Ammon's horn (tissue), 1 donor: ENCODE data around the gene DOCK8.

ENCODE experiments used
- DNase-seq: peaks from one replicate; pipeline ENCODE4 v3.0.0-alpha.2; 2016; ENCODE audit warnings: low spot score

The DOCK8 gene

DNA sequence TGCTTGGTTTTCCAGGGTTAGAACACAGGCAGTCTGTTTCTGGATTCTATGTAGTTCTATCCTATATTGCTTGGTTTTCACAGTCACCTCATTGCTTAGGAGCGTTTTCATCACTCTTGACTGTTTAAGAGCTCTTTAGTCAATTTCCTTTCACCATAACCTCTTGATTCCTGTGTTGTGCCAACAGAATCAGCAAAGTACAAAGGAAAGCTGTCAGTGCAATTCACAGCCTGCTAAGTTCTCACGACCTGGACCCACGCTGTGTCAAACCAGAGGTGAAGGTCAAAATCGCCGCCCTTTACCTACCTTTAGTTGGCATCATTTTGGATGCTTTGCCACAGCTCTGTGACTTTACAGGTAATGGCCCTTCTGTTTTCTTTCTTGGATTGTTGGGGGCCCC is 199.9 kb downstream of the DOCK8 start:
- DNase-seq, result no peak

DNA sequence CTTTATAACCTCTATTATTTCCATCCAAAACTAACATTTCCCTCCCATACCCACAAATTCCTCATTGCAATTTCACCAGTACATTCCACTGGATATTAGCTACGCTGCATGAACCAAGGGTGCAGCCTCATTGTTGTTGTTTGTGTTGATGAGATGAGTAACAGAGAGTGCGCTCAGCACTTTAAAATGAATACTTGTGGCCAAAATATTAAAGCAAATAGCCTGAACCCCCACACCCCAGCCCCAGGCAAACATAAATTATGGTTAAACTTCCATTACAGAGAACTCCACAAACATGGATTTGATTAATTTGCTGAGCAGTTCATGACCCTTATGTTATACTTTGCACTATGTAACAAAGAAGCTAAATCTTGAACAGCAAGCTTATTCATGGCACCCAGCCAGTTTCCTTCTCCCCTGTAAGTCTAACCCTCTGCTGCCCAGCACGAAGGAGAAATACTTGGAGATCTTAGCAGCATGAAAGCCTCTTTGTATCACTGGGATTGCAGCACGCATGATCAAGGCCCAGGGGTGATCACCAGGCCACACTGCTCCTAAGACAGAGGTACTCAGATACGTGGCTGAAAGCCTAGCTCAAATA is 205.0 kb downstream of the DOCK8 start:
- no peak for DNase-seq

DNA sequence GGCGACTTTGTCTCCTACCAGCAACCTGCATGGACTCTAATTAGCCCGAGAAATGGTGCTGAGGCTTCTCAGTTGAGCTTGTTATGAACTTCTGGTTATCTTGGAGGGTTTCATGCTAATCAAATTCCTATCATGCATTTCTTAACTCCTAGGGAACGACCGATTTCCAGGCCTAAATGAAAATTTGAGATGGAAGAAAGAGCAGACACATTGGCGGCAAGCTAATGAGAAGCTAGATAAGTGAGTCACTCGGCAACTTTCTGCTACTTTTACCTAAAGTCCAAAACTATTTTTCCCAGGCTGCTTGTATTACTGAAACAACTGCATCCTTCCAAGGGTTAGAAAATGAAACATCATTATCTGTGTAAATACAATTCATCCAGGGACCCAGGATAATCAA is 207.2 kb downstream of the DOCK8 start:
- DNase-seq, result no peak

DNA sequence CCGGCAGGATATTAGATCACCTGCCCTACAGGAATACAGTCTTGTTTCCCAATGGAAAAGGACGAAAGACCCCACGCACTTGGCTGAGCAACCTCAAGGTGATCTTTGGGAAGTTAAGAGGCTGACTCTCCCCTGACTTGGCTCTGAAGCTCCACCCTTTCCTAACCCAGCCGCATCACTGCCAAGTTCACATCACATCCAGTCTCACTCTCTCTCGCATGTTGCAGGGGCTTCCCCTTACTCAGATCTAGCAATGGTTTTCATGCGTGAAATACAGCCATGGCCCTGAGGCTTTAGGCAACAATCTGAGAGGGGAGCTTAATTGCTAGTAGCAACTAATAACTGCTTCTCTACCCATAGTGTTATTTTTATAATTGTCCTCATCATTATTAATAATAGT is 211.6 kb downstream of the DOCK8 start:
- no peak for DNase-seq

DNA sequence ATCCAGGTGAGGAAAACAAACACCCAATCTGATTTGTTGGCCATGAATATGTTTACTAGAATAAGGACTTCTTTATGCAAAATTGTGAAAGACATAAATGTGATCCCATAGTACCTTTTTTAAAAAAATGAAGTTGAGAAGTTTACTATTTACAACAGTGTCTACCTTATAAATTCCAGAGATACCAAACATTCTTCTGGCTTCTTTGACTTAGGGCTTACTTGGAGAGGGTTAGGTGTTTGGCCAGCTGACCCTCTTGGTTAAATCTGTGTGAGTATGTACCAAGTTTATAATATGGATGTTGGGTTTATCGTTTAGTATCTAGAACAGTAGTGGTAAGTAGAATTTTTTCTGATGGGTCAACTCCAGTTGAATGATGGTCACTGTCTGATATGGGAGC is 212.3 kb downstream of the DOCK8 start:
- no peak for DNase-seq

DNA sequence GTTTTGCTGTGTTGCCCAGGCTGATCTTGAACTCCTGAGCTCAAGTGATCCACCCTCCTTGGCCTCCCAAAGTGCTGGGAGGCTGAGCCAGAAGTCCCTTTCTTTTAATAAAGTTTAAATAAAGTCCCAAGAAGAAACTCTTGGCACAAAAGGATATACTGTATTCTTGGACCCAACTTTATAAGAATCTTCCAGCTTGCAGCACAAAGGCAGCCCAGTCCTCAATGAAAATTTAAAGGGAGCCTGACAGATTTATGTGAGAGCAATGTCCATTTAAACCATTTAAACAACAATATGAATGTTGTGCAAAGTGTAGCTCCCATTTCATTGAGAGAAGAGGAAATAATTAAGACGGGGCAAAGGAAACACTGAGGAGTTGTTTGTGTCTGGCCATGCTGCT is 217.0 kb downstream of the DOCK8 start:
- no peak for DNase-seq

DNA sequence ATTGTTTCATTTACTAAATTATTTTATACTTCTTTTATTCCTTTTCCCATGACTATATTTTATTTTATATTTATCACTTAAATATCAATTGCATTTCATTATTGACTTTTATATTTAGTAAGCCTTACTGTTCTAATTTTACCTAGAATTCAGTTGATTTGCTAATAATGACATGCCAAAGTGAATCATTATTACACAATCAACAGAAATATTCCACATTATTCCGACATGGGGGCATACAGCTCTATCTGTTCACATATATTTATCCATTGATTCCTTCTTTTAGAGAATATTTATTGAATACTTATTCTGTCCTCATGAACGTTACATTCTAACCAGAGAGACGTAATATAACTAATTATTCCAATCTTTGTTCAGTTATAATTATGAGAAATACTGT is 221.8 kb downstream of the DOCK8 start:
- no peak for DNase-seq

DNA sequence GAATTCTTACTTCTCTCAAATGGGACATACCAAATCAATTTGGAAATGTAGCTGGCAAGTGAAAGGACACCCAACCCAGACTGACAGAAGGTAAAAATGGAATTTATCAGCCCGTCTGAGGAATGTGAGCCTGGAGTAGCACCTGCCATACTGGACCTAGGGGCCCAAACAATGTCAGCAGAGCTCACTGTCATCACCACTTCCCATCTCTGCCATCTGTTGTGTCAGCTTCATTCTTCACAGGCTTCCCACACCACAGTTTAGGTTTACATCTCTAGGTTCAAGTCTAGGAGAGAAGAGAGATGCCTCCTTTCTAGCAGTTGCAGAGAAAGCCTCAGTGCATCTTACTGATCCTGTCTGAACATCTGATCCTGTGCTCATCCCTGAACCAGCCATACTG is 222.4 kb downstream of the DOCK8 start:
- no peak for DNase-seq

DNA sequence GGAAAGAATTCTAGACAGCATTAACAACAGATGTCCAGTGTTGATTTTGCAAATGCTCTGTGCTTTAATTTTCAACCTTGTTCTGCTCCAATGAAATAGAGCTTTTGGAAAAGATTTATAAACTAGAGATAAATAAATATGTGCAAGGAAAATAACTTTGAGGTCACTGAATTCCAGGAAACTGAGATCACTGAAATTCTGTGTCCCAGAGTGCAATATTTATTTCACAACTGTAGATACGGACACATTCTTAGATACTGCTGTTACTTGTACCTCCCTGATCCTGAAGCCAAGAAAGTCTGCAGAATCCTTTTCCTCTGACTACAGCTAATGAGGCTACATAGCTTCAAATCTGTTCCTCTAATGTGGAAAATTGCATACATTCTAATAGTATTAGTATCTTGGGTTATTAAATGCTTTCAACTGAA is 222.9 kb downstream of the DOCK8 start:
- no peak for DNase-seq

DNA sequence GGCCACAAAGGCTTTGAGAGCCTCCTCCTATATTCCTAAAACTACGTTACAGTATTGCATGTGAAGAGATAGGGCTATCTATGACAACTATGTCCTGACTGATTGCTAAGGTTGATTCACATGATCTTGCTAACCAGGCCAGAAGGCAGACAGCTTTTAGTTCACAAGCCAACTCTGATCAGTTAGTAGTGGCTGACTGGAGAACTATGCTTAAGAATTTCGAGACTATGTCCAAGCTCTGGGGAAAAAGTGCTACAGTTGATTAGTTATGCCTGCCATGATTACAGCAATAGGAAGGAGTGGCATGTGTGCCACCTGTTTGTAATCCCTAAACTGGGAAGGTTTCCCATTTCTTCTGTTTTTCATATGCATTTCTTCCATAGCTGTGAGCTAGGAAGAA is 223.4 kb downstream of the DOCK8 start:
- DNase-seq, result no peak

DNA sequence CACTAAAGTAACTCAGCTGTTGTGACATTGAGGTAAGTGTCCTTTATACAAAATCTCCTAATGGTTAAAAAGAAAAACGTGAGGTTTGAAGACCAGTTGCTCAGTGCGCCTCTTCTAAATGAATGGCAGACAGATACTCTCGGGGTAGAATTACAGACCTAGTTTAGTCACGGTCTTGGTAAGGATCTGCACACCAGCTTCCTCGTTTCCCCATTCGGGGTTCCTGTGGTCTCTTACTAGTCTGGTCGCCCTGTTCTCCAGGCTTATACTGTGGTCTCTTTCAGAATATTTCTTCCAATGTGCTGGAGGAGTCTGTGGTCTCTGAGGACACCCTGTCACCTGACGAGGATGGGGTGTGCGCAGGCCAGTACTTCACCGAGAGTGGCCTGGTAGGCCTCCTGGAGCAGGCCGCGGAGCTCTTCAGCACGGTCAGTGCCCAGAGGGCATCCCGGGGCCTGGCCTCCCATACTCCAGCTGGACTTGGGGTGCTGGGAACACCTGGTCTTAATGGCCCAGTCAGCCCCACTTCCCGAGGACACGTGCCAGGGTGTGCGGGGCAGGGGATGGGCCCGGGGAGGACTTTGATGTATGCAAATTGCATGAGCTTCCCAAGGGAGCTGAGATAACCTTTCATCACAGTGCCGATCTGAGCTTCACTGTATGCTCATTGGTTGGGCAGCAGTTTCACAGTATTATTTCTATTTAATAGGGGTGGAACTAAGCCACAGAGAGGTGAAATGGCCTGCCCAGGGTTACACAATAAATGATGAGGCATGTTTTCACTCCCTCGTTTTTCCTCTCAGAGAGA is 224.5 kb downstream of the DOCK8 start:
- DNase-seq, result no peak

DNA sequence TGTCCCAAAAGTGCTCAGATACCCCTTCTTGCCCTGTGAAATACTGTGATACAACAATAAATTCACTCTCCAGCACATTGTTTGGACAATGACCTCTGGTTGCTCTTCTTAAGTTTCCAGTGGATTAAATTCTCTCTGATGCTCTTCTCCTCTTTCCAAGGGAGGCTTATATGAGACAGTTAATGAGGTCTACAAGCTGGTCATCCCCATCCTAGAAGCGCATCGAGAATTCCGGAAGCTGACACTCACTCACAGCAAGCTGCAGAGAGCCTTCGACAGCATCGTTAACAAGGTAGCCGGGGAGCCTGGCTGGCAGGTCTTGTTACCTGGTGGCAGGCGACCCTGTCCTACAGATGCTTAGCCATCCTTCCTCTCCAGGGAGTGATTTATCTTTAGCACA is 226.5 kb downstream of the DOCK8 start:
- DNase-seq, result no peak

DNA sequence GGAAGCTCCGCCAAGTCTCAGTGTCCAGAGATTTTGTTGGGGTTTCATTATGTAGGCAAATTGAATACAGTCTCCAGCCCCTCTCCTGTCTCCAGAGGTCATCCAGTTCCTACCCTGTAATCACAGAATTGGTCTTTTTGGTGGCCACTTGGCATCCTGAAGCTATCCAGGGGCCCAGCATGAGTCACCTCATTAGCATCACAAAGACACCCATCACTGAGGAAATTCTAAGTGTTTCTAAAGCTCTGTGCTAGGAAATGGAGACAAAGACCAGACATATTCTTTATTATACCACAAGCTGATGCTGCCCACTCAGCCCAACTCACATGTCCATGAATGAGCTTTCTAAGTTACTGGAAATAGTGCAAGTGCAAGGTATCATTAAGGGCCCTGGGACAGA is 229.9 kb downstream of the DOCK8 start:
- DNase-seq, result no peak

DNA sequence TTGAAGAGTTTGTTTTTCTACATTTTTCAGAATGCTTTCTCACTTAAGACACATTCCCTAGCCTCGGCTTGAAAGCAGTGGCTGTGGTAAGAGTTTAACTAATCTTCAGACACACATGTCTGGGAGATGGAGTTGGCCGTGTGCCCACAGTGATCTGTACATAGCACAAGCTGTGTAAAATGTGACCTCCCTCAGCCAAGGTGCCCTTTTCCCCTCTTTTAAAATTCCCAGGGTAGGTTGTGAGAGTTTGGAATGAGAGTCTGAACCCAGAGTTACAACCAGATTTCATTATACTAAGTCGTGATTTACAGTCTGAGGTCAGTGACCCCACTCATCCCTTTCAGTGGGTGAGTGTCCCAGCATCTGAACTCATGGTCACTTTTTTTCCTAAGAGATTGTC is 230.4 kb downstream of the DOCK8 start:
- no peak for DNase-seq

DNA sequence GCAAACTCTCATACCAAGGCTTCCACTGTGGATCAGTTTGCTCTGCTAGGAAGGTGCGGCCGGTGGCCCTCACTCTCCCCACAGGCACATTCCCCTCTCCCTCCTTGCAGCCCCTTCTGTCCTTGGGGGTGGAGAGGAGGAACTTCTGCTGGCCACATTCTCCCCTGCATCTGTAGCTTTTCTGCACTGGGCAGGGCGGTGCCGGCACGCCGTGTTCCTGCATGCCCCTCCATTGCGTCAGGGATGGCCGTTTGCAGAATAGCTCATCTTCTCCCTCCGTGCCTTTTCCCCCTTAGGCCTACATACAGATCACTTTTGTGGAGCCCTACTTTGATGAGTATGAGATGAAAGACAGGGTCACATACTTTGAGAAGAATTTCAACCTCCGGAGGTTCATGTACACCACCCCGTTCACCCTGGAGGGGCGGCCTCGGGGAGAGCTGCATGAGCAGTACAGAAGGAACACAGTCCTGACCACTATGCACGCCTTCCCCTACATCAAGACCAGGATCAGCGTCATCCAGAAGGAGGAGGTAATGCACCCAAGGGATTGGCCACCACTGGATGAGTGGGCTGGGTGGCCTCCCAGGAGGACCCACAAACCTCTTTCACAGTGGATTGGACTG is 231.5 kb downstream of the DOCK8 start:
- no peak for DNase-seq

DNA sequence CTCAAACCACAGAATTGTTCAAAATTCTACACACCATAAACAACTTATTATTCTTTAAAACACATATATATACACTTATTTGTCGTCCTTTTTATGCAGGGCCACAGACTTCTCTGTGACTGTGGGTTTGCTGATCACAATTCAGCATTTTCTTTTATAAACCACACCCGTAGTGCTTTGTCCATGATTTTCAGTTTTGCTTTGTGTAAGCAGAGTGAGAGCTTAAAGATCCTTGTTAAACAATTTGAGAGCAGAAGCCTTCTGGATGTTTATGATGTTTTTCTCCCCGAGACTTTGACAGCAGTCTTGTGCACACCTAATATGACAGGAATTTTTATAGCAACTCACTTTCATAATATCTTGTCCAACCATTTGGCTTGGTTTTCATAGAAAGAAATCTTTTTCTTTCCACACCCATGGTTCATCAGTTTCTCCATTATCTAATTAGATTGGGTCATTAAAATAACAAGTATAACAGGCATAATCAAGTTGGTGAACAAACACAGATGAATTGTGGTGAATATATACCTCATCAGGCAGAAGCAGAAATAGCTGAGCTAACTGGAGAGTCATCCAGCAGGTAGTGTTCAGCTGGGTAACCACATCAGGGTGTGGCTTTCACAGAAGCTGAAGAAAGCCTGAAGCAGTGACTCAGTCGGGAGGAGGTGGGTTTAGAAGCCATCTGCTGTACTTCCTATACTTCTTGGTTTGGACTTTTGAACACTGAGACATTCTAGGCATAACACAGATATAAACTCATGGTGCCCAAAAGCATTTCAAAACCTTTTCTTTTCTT is 232.8 kb downstream of the DOCK8 start:
- no peak for DNase-seq

DNA sequence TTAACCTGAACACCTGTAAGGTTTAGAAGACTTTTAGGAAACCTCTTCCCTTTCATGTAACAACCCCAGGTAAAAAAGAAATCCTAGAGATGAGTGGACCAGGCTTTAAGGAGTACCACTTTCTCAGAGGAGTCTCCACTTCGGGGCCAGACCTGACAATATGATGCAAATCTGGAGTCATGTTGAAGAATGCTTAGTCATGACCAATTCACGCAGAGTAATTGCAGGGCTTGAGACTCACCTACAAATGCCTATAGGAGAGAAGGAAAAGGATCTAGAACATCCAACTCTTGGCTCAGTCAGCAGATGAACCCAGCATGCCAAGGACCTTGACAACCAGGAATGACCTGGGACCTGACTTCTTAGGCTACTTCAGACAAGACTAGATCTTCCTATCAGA is 235.4 kb downstream of the DOCK8 start:
- no peak for DNase-seq

DNA sequence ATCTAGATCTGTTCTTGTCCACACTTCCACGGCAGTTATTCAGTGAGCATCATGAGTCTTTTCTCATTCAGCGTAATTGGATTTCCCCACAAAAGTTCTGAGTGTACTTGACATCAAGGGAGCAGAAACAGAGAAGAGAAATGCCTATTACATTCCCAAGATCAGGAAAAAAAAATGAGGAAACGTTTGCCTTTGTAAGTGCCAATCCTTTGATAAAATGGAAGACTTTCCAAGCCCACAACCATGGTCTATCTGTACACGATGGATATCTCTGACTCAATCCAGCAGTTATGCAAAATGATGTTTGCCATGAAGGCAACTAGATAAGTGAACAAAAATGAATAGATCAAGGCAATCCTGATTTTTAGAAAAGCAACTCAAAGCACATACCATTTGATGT is 235.9 kb downstream of the DOCK8 start:
- DNase-seq, result no peak

DNA sequence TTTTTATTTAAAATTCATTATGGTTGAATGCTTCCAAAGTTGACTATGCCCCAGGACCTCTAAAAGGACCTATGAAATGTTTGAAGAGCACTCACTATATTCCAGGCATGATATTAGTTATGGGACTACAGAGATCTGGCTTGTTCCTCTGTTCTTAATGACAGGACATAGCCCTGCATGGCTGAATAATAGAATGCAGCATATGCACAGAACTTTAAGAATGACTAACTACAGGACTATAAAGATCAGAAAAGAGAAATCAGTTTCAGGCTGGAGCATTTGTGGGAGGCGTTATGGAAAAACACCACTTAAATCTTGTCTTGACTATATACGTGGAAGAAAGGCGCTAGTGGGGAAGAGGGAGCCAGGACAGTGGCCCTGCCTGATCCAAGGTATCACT is 239.2 kb downstream of the DOCK8 start:
- no peak for DNase-seq

DNA sequence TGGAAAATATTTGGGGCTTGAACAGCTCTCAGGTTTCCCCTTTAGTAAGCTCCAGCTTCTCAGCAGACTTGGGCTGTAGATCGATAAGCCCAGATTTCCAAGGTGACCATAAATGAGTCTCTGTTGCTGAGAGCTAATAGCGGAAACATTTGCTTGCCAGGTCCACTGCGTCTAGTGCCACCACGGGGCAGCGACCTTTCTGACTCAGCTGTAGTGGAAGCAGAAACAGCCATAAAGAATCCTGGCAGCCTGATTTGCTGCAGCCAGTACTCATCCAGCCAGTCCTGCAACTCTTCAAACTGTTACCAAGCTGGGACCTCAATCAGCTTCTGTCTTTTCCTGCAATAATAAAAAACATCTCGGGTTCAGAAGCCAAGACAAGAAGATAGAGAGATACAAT is 241.7 kb downstream of the DOCK8 start:
- no peak for DNase-seq

DNA sequence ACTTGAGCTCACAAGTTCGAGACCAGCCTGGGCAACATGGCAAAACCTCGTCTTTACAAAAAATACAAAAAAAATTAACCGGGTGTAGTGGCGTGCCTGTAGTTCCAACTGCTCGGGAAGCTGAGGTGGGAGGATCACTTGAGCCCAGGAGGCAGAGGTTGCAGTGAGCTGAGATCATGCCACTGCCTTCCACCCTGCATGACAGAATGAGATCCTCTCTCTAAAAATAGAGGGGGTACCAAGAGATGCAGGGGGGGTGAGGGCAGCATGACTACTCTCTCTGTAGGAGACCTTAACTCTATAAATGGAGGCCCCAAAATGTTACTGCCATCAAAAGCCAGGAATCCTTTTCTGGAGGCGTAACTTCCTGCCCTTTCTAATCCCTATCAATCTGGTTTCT is 243.9 kb downstream of the DOCK8 start:
- no peak for DNase-seq
